ENCODE measurements around the gene LILRA6. TPM values are rescaled to one million over a fixed set of nuclear protein-coding genes. Genes with fewer than 3 reads are reported as not detected.
"Not testable (repeated sequence)": the region's sequence is repeated elsewhere in the genome, so short reads cannot be mapped to it uniquely, and the experiment has no call there.

Gene LILRA6
- total RNA-seq (2021) (not detected in 2 replicates), Bru-seq, nascent RNA (not detected), BruChase-seq, experiment 1, labeled RNA remaining after a 2-hour chase (not detected), BruChase-seq, experiment 2, labeled RNA remaining after a 6-hour chase (not detected)
- long read RNA-seq = 0 reads

- H3K9me3 ChIP-seq (ENCODE audit: low read depth, low read length, poor library complexity, severe bottlenecking); H3K4me3 ChIP-seq (ENCODE audit: low read depth, low read length, poor library complexity, severe bottlenecking); POLR2A ChIA-PET (ENCODE audit: low non-redundant PET); H3K36me3 ChIP-seq (ENCODE audit: insufficient read depth, low read length, poor library complexity, severe bottlenecking); H3K4me1 ChIP-seq (ENCODE audit: insufficient read depth, low read length, poor library complexity, severe bottlenecking); CTCF ChIA-PET; H3K27me3 ChIP-seq (replicated peaks; ENCODE audit: insufficient read depth, low read depth, low read length, poor library complexity); intact Hi-C loops (cut with micrococcal nuclease; ENCODE audit: unreplicated experiment); BruUV-seq (replicated peaks); DNase-seq (ENCODE audit: low spot score); H3K27ac ChIP-seq (ENCODE audit: low read depth, low read length, poor library complexity, severe bottlenecking): not testable (repeated sequence)
Observed at GRCh38 chr19:54242646-54243045, at the start of gene LILRA6. TSS of gene LILRA6 (minus strand) at chr19:54242790.

DNA sequence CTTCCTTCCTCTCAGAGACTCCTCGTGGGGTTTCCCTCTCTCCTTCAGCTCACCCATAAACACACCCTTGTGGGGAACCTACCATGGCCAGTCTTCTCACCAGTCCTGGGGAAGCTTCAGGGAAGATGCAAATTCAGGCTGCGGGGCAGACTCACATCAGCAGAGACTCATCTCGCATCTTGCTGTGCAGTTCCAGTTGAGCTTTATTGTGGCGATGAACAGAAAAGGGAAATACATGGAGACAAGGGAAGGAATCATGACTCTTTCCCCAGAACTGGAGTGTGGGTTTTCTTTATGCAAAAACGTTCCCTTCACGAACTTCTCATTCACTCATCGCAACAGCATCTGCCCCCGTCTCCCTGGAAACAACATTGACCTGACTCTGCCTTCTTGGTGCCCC lies 46.6 kb upstream of the LILRA6 start:
- peaks cover 69% of the 10 kb centered on the region for H3K27me3 ChIP-seq (replicated peaks; ENCODE audit: insufficient read depth, low read depth, low read length, poor library complexity)
- H3K27ac ChIP-seq (ENCODE audit: low read depth, low read length, poor library complexity, severe bottlenecking); DNase-seq (ENCODE audit: low spot score); H3K4me3 ChIP-seq (ENCODE audit: low read depth, low read length, poor library complexity, severe bottlenecking); POLR2A ChIA-PET (ENCODE audit: low non-redundant PET); intact Hi-C loops (cut with micrococcal nuclease; ENCODE audit: unreplicated experiment); H3K36me3 ChIP-seq (ENCODE audit: insufficient read depth, low read length, poor library complexity, severe bottlenecking); BruUV-seq (replicated peaks); H3K4me1 ChIP-seq (ENCODE audit: insufficient read depth, low read length, poor library complexity, severe bottlenecking); CTCF ChIA-PET; H3K9me3 ChIP-seq (ENCODE audit: low read depth, low read length, poor library complexity, severe bottlenecking): not testable (repeated sequence)

DNA sequence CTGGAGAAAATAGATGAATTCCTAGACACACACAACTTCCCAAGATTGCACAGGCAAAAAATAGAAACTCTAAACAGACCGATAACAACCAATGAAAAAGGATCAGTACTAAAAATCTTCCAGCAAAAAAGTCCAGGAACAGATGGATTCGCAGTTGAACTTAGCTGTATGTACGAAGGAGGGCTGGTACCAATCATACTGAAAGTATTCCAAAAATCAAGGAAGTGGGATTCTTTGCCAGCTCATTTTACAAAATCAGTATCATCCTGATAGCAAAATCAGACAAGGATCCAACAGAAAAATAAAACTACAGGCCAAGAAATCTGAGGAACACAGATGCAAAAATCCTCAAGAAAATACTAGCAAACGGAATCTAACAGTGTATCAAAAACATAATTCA lies 44.9 kb upstream of the LILRA6 start:
- no peaks in the 10 kb centered on the region for H3K9me3 ChIP-seq (ENCODE audit: low read depth, low read length, poor library complexity, severe bottlenecking)
- no peaks in the 10 kb centered on the region for H3K4me1 ChIP-seq (ENCODE audit: insufficient read depth, low read length, poor library complexity, severe bottlenecking)
- no peak overlapping the region for H3K4me3 ChIP-seq (ENCODE audit: low read depth, low read length, poor library complexity, severe bottlenecking)
- intact Hi-C loops (cut with micrococcal nuclease; ENCODE audit: unreplicated experiment) = no loop called here
- peaks cover 68% of the 10 kb centered on the region for H3K27me3 ChIP-seq (replicated peaks; ENCODE audit: insufficient read depth, low read depth, low read length, poor library complexity)
- ChIA-PET CTCF (no interaction called here), POLR2A (ENCODE audit: low non-redundant PET) (no interaction called here)
- H3K27ac ChIP-seq (ENCODE audit: low read depth, low read length, poor library complexity, severe bottlenecking) = no peak overlapping the region
- TF ChIP-seq, protein P1, sequence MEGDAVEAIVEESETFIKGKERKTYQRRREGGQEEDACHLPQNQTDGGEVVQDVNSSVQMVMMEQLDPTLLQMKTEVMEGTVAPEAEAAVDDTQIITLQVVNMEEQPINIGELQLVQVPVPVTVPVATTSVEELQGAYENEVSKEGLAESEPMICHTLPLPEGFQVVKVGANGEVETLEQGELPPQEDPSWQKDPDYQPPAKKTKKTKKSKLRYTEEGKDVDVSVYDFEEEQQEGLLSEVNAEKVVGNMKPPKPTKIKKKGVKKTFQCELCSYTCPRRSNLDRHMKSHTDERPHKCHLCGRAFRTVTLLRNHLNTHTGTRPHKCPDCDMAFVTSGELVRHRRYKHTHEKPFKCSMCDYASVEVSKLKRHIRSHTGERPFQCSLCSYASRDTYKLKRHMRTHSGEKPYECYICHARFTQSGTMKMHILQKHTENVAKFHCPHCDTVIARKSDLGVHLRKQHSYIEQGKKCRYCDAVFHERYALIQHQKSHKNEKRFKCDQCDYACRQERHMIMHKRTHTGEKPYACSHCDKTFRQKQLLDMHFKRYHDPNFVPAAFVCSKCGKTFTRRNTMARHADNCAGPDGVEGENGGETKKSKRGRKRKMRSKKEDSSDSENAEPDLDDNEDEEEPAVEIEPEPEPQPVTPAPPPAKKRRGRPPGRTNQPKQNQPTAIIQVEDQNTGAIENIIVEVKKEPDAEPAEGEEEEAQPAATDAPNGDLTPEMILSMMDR (conservative IDR thresholded peaks at IDR 0.05; ENCODE audit: low read depth, low read length) = no peak
- TF ChIP-seq EZH2 (IDR thresholded peaks at IDR 0.05; ENCODE audit: borderline replicate concordance, low read depth, low read length, poor library complexity, severe bottlenecking) = no peak
- no peaks in the 10 kb centered on the region for H3K36me3 ChIP-seq (ENCODE audit: insufficient read depth, low read length, poor library complexity, severe bottlenecking)
- BruUV-seq (replicated peaks) = no TSS peak
- no peak for DNase-seq (ENCODE audit: low spot score)

DNA sequence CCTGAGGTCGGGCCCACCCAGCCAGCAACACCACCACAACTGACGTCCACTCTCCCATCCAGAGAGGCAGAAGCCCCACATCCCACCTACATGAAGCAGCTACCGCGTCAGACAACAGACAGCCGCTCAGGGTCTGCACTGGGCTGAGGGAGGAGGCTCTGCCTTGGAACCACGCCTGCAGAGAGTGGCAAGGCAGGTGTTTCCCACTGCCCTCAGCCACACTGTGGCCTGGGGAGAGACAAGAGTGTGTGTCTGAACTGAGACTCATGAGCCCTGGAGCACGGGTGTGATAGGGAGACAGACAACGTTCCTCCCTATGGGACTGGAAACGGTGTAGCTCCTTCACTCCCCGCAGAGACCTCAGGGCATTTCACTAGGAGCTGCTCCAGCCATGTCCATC lies 43.7 kb upstream of the LILRA6 start:
- CTCF ChIA-PET; DNase-seq (ENCODE audit: low spot score): not testable (repeated sequence)

GRCh38 chr19:54285427-54286056 lies 43.0 kb upstream of the LILRA6 start:
- H3K4me1 ChIP-seq (ENCODE audit: insufficient read depth, low read length, poor library complexity, severe bottlenecking); intact Hi-C loops (cut with micrococcal nuclease; ENCODE audit: unreplicated experiment); DNase-seq (ENCODE audit: low spot score); H3K4me3 ChIP-seq (ENCODE audit: low read depth, low read length, poor library complexity, severe bottlenecking); H3K9me3 ChIP-seq (ENCODE audit: low read depth, low read length, poor library complexity, severe bottlenecking); POLR2A ChIA-PET (ENCODE audit: low non-redundant PET); CTCF ChIA-PET; H3K36me3 ChIP-seq (ENCODE audit: insufficient read depth, low read length, poor library complexity, severe bottlenecking); BruUV-seq (replicated peaks); H3K27ac ChIP-seq (ENCODE audit: low read depth, low read length, poor library complexity, severe bottlenecking): not testable (repeated sequence)
- peaks cover 51% of the 10 kb centered on the region for H3K27me3 ChIP-seq (replicated peaks; ENCODE audit: insufficient read depth, low read depth, low read length, poor library complexity)

More for the DNA sequence above, 43.7 kb upstream of the LILRA6 start:
- H3K9me3 ChIP-seq (ENCODE audit: low read depth, low read length, poor library complexity, severe bottlenecking); intact Hi-C loops (cut with micrococcal nuclease; ENCODE audit: unreplicated experiment); BruUV-seq (replicated peaks); H3K36me3 ChIP-seq (ENCODE audit: insufficient read depth, low read length, poor library complexity, severe bottlenecking); H3K27ac ChIP-seq (ENCODE audit: low read depth, low read length, poor library complexity, severe bottlenecking); POLR2A ChIA-PET (ENCODE audit: low non-redundant PET); H3K4me3 ChIP-seq (ENCODE audit: low read depth, low read length, poor library complexity, severe bottlenecking); H3K4me1 ChIP-seq (ENCODE audit: insufficient read depth, low read length, poor library complexity, severe bottlenecking): not testable (repeated sequence)
- H3K27me3 ChIP-seq (replicated peaks; ENCODE audit: insufficient read depth, low read depth, low read length, poor library complexity) = peaks cover 56% of the 10 kb centered on the region

Measured in A673 (cell line).